Inflammatory macrophage treated with lipopolysaccharide for 4 hours (primary cell): ENCODE measurements around the gene GMPR.

ENCODE experiments used
- DNase-seq: peaks from one replicate; pipeline ENCODE4 v3.0.0-alpha.2; 2020

The GMPR gene

GRCh38 chr6:16333580-16333979, 95.2 kb downstream of the GMPR start:
- DNase-seq = no peak

- peak; percentile 91 for DNase-seq
These were observed 96.3 kb downstream of the GMPR start for GRCh38 chr6:16334671-16335070.

GRCh38 chr6:16335176-16335575, 96.8 kb downstream of the GMPR start:
- DNase-seq = no peak

GRCh38 chr6:16336056-16336818, 97.8 kb downstream of the GMPR start:
- no peak for DNase-seq

- no peak for DNase-seq
These were observed 98.5 kb downstream of the GMPR start for GRCh38 chr6:16336911-16337294.

- no peak for DNase-seq
These were observed 99.0 kb downstream of the GMPR start for GRCh38 chr6:16337295-16337975.

GRCh38 chr6:16338577-16339264, 100.3 kb downstream of the GMPR start:
- DNase-seq = no peak

- no peak for DNase-seq
These were observed 100.8 kb downstream of the GMPR start for GRCh38 chr6:16339265-16339587.

GRCh38 chr6:16343593-16343992, 105.2 kb downstream of the GMPR start:
- DNase-seq = no peak

- DNase-seq = peak; percentile 32
These were observed 106.4 kb downstream of the GMPR start for GRCh38 chr6:16344756-16345155.
